Measurements from ENCODE around the gene ZNF280B. TPM values are rescaled to one million over a fixed set of nuclear protein-coding genes. Genes with fewer than 3 reads are reported as not detected.

The ZNF280B gene
- total RNA-seq, result 1.0 TPM
- 1 to 10 TPM in 1 of 4 donors, under 1 TPM in 3; 0.70 to 1.9 (median 0.84) TPM for polyA plus RNA-seq

GRCh38 chr22:22508274-22509176, at the start of gene ZNF280B:
Gene ZNF280B, minus strand, starts transcription at chr22:22508742. Its CDS starts 19,344 bp downstream, at chr22:22489398.
- H3K9me3 ChIP-seq (ENCODE audit: control insufficient read depth in 2 of 2, low read length in 2 of 2), result peaks cover 0 to 3% of the 10 kb centered on the region in 2 experiments
- peak; percentile 89 to 97 for ATAC-seq (ENCODE audit: low read depth in 2 of 2)
- peaks cover 12 to 17% (median 15%) of the 10 kb centered on the region in 4 donors for H3K4me1 Mint-ChIP-seq
- H3K36me3 Mint-ChIP-seq, result peaks cover 18% of the 10 kb centered on the region
- peak; percentile 53 to 86 (median 73) for DNase-seq
- H3K9me3 Mint-ChIP-seq, result peaks cover 0 to 15% (median 3%) of the 10 kb centered on the region in 7 donors
- H3K27ac ChIP-seq (ENCODE audit: insufficient read depth, low read length, poor library complexity, severe bottlenecking), result no peak within 1 kb of the TSS
- H3K4me3 Mint-ChIP-seq, result peak within 1 kb of the TSS; percentile 74 to 87 (median 84)
- H3K4me3 ChIP-seq (ENCODE audit: low read depth, low read length), result peak within 1 kb of the TSS; percentile 49
- H3K4me1 ChIP-seq (ENCODE audit: control insufficient read depth, insufficient read depth, low read length, poor library complexity, severe bottlenecking), result peaks cover 5% of the 10 kb centered on the region
- H3K27me3 ChIP-seq (ENCODE audit: control insufficient read depth, insufficient read depth, low read length), result no peaks in the 10 kb centered on the region
- H3K36me3 ChIP-seq (ENCODE audit: control insufficient read depth, insufficient read depth, low read length), result no peaks in the 10 kb centered on the region
- peaks cover 12% of the 10 kb centered on the region for H3K27me3 Mint-ChIP-seq
- peak within 1 kb of the TSS in 2 of 3 donors; percentile 10 to 46 for H3K27ac Mint-ChIP-seq

GRCh38 chr22:22556995-22557925, 48.7 kb upstream of the ZNF280B start:
- Mint-ChIP-seq H3K4me3 (no peak overlapping the region), H3K36me3 (no peaks in the 10 kb centered on the region), H3K27me3 (peaks cover 5% of the 10 kb centered on the region), H3K4me1 (peaks cover 0 to 2% (median 0%) of the 10 kb centered on the region in 4 donors), H3K9me3 (no peaks in the 10 kb centered on the region), H3K27ac (no peak overlapping the region)
- Histone ChIP-seq H3K27ac (ENCODE audit: insufficient read depth, low read length, poor library complexity, severe bottlenecking) (no peak overlapping the region), H3K4me1 (ENCODE audit: control insufficient read depth, insufficient read depth, low read length, poor library complexity, severe bottlenecking) (no peaks in the 10 kb centered on the region), H3K4me3 (ENCODE audit: low read depth, low read length) (no peak overlapping the region), H3K27me3 (ENCODE audit: control insufficient read depth, insufficient read depth, low read length) (no peaks in the 10 kb centered on the region), H3K36me3 (ENCODE audit: control insufficient read depth, insufficient read depth, low read length) (no peaks in the 10 kb centered on the region), H3K9me3 (ENCODE audit: control insufficient read depth in 2 of 2, low read length in 2 of 2) (no peaks in the 10 kb centered on the region)
- ATAC-seq (ENCODE audit: low read depth in 2 of 2) (no peak), DNase-seq (no peak)

GRCh38 chr22:22556578-22556977, 48.0 kb upstream of the ZNF280B start:
- Mint-ChIP-seq H3K4me1 (peaks cover 0 to 2% (median 0%) of the 10 kb centered on the region in 4 donors), H3K9me3 (no peaks in the 10 kb centered on the region), H3K27me3 (peaks cover 5% of the 10 kb centered on the region), H3K4me3 (no peak overlapping the region), H3K27ac (no peak overlapping the region), H3K36me3 (no peaks in the 10 kb centered on the region)
- H3K27me3 ChIP-seq (ENCODE audit: control insufficient read depth, insufficient read depth, low read length), result no peaks in the 10 kb centered on the region
- no peak overlapping the region for H3K4me3 ChIP-seq (ENCODE audit: low read depth, low read length)
- ATAC-seq (ENCODE audit: low read depth in 2 of 2), result no peak
- no peaks in the 10 kb centered on the region for H3K4me1 ChIP-seq (ENCODE audit: control insufficient read depth, insufficient read depth, low read length, poor library complexity, severe bottlenecking)
- H3K36me3 ChIP-seq (ENCODE audit: control insufficient read depth, insufficient read depth, low read length), result no peaks in the 10 kb centered on the region
- DNase-seq, result no peak
- H3K9me3 ChIP-seq (ENCODE audit: control insufficient read depth in 2 of 2, low read length in 2 of 2), result no peaks in the 10 kb centered on the region
- no peak overlapping the region for H3K27ac ChIP-seq (ENCODE audit: insufficient read depth, low read length, poor library complexity, severe bottlenecking)

- DNase-seq (no peak), ATAC-seq (ENCODE audit: low read depth in 2 of 2) (no peak)
- H3K27me3 Mint-ChIP-seq, result peaks cover 5% of the 10 kb centered on the region
- H3K4me1 ChIP-seq (ENCODE audit: control insufficient read depth, insufficient read depth, low read length, poor library complexity, severe bottlenecking), result no peaks in the 10 kb centered on the region
- H3K36me3 Mint-ChIP-seq, result no peaks in the 10 kb centered on the region
- H3K27ac ChIP-seq (ENCODE audit: insufficient read depth, low read length, poor library complexity, severe bottlenecking), result no peak overlapping the region
- H3K27me3 ChIP-seq (ENCODE audit: control insufficient read depth, insufficient read depth, low read length), result no peaks in the 10 kb centered on the region
- no peaks in the 10 kb centered on the region for H3K9me3 ChIP-seq (ENCODE audit: control insufficient read depth in 2 of 2, low read length in 2 of 2)
- H3K4me3 ChIP-seq (ENCODE audit: low read depth, low read length), result no peak overlapping the region
- no peak overlapping the region for H3K4me3 Mint-ChIP-seq
- no peaks in the 10 kb centered on the region for H3K9me3 Mint-ChIP-seq
- no peak overlapping the region for H3K27ac Mint-ChIP-seq
- no peaks in the 10 kb centered on the region for H3K36me3 ChIP-seq (ENCODE audit: control insufficient read depth, insufficient read depth, low read length)
- peaks cover 0 to 2% (median 0%) of the 10 kb centered on the region in 4 donors for H3K4me1 Mint-ChIP-seq
Observed at GRCh38 chr22:22555596-22555995, 47.1 kb upstream of the ZNF280B start.

- Histone ChIP-seq H3K9me3 (ENCODE audit: control insufficient read depth in 2 of 2, low read length in 2 of 2) (no peaks in the 10 kb centered on the region), H3K36me3 (ENCODE audit: control insufficient read depth, insufficient read depth, low read length) (no peaks in the 10 kb centered on the region), H3K27ac (ENCODE audit: insufficient read depth, low read length, poor library complexity, severe bottlenecking) (no peak overlapping the region), H3K27me3 (ENCODE audit: control insufficient read depth, insufficient read depth, low read length) (no peaks in the 10 kb centered on the region), H3K4me1 (ENCODE audit: control insufficient read depth, insufficient read depth, low read length, poor library complexity, severe bottlenecking) (no peaks in the 10 kb centered on the region), H3K4me3 (ENCODE audit: low read depth, low read length) (no peak overlapping the region)
- no peaks in the 10 kb centered on the region for H3K9me3 Mint-ChIP-seq
- ATAC-seq (ENCODE audit: low read depth in 2 of 2) (no peak), DNase-seq (no peak)
- H3K4me1 Mint-ChIP-seq, result peaks cover 0 to 2% (median 0%) of the 10 kb centered on the region in 4 donors
- H3K27ac Mint-ChIP-seq, result no peak overlapping the region
- peaks cover 5% of the 10 kb centered on the region for H3K27me3 Mint-ChIP-seq
- no peaks in the 10 kb centered on the region for H3K36me3 Mint-ChIP-seq
- no peak overlapping the region for H3K4me3 Mint-ChIP-seq
Observed at GRCh38 chr22:22554587-22555284, 46.2 kb upstream of the ZNF280B start.

- Histone ChIP-seq H3K9me3 (ENCODE audit: control insufficient read depth in 2 of 2, low read length in 2 of 2) (no peaks in the 10 kb centered on the region), H3K4me1 (ENCODE audit: control insufficient read depth, insufficient read depth, low read length, poor library complexity, severe bottlenecking) (no peaks in the 10 kb centered on the region), H3K36me3 (ENCODE audit: control insufficient read depth, insufficient read depth, low read length) (no peaks in the 10 kb centered on the region), H3K27ac (ENCODE audit: insufficient read depth, low read length, poor library complexity, severe bottlenecking) (no peak overlapping the region), H3K4me3 (ENCODE audit: low read depth, low read length) (no peak overlapping the region), H3K27me3 (ENCODE audit: control insufficient read depth, insufficient read depth, low read length) (no peaks in the 10 kb centered on the region)
- Mint-ChIP-seq H3K9me3 (no peaks in the 10 kb centered on the region), H3K27me3 (peaks cover 5% of the 10 kb centered on the region), H3K4me3 (no peak overlapping the region), H3K27ac (no peak overlapping the region), H3K36me3 (no peaks in the 10 kb centered on the region), H3K4me1 (no peaks in the 10 kb centered on the region)
- no peak for ATAC-seq (ENCODE audit: low read depth in 2 of 2)
- DNase-seq, result no peak
Observed at GRCh38 chr22:22553735-22554586, 45.4 kb upstream of the ZNF280B start.

All from CD4-positive, CD25-positive, alpha-beta regulatory T cell (primary cell).